ENCODE measurements around the gene ACTG1.

The ACTG1 gene

GRCh38 chr17:81545160-81545949 lies 32.8 kb upstream of the ACTG1 start:
- no peak for FAIRE-seq
- DNase-seq (ENCODE audit: low spot score): no peak

- no peak for FAIRE-seq
- DNase-seq (ENCODE audit: low spot score): no peak
Measured at GRCh38 chr17:81544281-81544974, 31.8 kb upstream of the ACTG1 start.

- FAIRE-seq: peak; percentile 79
- DNase-seq (ENCODE audit: low spot score): no peak
Measured at GRCh38 chr17:81543756-81544155, 31.2 kb upstream of the ACTG1 start.

GRCh38 chr17:81543339-81543675 lies 30.7 kb upstream of the ACTG1 start:
- FAIRE-seq (no peak), DNase-seq (ENCODE audit: low spot score) (no peak)

GRCh38 chr17:81542431-81543338 lies 30.1 kb upstream of the ACTG1 start:
- DNase-seq (ENCODE audit: low spot score): no peak
- FAIRE-seq: peak; percentile 58

GRCh38 chr17:81541123-81541522 lies 28.5 kb upstream of the ACTG1 start:
- DNase-seq (ENCODE audit: low spot score) (no peak), FAIRE-seq (no peak)

- DNase-seq (ENCODE audit: low spot score): no peak
- FAIRE-seq: peak; percentile 13
Measured at GRCh38 chr17:81540676-81541027, 28.1 kb upstream of the ACTG1 start.

- peak; percentile 48 for FAIRE-seq
Measured at GRCh38 chr17:81539961-81540675, 27.5 kb upstream of the ACTG1 start.

GRCh38 chr17:81539571-81539900 lies 26.9 kb upstream of the ACTG1 start:
- DNase-seq (ENCODE audit: low spot score) (no peak), FAIRE-seq (no peak)

More at GRCh38 chr17:81539961-81540675, 27.5 kb upstream of the ACTG1 start:
- DNase-seq (ENCODE audit: low spot score): no peak

GRCh38 chr17:81538651-81539570 lies 26.3 kb upstream of the ACTG1 start:
- peak; percentile 73 for FAIRE-seq
- DNase-seq (ENCODE audit: low spot score): no peak

- FAIRE-seq (peak; percentile 42), DNase-seq (ENCODE audit: low spot score) (no peak)
Measured at GRCh38 chr17:81537856-81538555, 25.4 kb upstream of the ACTG1 start.

- FAIRE-seq (peak; percentile 46), DNase-seq (ENCODE audit: low spot score) (peak; percentile 55)
Measured at GRCh38 chr17:81537343-81537855, 24.8 kb upstream of the ACTG1 start.

- no peak for DNase-seq (ENCODE audit: low spot score)
- peak; percentile 52 for FAIRE-seq
Measured at GRCh38 chr17:81536299-81537290, 24.0 kb upstream of the ACTG1 start.

GRCh38 chr17:81535480-81536298 lies 23.1 kb upstream of the ACTG1 start:
- FAIRE-seq (no peak), DNase-seq (ENCODE audit: low spot score) (no peak)

- FAIRE-seq: no peak
- no peak for DNase-seq (ENCODE audit: low spot score)
Measured at GRCh38 chr17:81535007-81535328, 22.4 kb upstream of the ACTG1 start.

- DNase-seq (ENCODE audit: low spot score): no peak
- FAIRE-seq: no peak
Measured at GRCh38 chr17:81534157-81535006, 21.8 kb upstream of the ACTG1 start.
